Measurements from ENCODE around the gene CAPZB.

The CAPZB gene

GRCh38 chr1:19488136-19488535, 2.8 kb upstream of the CAPZB start:
- no peak for TF ChIP-seq CTCF (IDR thresholded peaks at IDR 0.05)

DNA sequence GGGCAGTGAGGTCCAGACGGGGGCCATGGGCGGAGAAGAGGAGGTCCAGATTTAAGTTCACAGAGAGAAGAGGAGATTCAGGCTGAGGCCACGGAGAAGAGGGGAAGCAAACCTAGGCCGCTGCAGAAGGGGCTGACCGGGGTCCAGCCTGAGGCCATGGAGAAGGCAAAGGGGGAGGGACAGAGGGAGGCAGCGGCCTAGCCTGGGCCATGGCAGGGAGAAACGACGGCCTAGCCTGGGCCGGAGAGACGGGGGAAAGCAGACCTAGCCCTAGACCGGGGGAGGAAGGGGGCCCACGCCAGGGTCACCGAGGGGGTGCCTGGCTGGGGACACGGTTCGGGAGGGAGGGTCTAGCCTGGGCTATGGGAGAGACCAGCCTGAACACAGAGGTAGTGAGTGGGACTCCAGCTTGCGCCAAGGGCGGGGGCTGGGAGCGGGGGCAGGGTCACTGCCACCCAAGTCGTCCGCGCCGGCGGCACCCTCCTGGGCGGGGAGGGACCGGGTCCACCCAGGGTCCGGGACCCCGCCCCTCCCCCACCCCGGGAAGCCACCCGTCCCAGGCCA, 459 bp downstream of the CAPZB start:
- TF ChIP-seq CTCF (IDR thresholded peaks at IDR 0.05): no peak

DNA sequence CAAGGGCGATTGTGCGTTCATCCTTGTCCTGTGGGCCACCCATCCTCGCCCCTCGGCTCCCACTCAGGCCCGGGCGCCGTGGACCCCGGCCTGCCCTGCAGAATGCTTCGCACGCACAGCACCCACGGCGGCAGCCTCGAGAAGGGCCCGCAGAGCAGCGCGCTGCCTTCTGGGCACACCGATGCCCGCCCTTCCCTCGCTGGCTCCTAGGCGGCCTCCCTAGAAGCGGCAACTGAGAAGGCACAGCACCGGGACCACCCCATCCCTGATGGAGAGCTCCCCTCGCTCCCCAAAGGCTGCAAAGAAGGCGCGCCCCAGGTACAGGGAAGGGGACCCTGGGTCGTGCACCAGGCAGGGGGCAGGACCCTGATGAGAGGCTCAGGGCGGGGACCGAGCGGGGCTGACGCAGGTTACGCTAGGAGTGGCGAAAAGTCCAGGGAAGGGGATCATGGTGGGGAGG, 971 bp downstream of the CAPZB start:
- TF ChIP-seq CTCF (IDR thresholded peaks at IDR 0.05): no peak

GRCh38 chr1:19483691-19484090, 1.6 kb downstream of the CAPZB start:
- no peak for TF ChIP-seq CTCF (IDR thresholded peaks at IDR 0.05)

- no peak for TF ChIP-seq CTCF (IDR thresholded peaks at IDR 0.05)
Observed at GRCh38 chr1:19483261-19483660, 2.1 kb downstream of the CAPZB start.

DNA sequence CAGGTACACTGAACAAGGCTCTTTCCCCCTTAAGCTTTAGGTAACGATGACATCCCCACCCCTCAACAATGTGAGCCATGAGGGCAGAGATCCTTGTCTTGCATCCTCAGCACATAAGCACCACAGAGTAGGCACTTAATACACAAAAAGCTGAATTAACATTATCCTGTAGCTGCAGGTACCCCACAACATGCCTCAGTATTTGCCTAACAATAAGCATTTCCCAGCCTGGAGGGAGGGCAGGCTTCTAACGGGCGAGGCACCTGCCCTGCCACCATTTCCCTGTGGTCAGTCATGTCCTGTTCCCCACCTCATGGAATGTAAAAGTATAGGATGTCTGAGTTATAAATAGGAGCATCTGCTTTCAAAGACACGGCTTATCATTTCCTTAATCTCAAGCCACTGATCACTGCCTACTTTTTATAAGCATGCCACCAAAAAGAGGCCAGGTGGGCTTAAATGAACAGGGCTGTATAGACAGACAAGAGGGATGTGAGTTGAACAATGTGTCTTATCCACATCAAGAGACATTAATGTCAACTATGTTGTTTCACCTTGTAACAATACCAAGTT, 3.4 kb downstream of the CAPZB start:
- no peak for TF ChIP-seq CTCF (IDR thresholded peaks at IDR 0.05)

GRCh38 chr1:19480282-19480681, 5.1 kb downstream of the CAPZB start:
- TF ChIP-seq CTCF (IDR thresholded peaks at IDR 0.05): no peak
